ENCODE results near the gene AMBRA1.

GRCh38 chr11:46633291-46634217 lies 39.7 kb upstream of the AMBRA1 start:
- TF ChIP-seq CTCF (IDR thresholded peaks at IDR 0.05; ENCODE audit: insufficient read depth, low read length) (no peak), REST (IDR thresholded peaks at IDR 0.05; ENCODE audit: insufficient replicate concordance, low read depth) (no peak)
